Type B pancreatic cell (in vitro differentiated cells): ENCODE measurements around the gene C6orf52. TPM values are rescaled to one million over a fixed set of nuclear protein-coding genes. Genes with fewer than 3 reads are reported as not detected.
A peak's percentile ranks its signal among the peaks of the same experiment; 100 is the strongest.
"Not testable (repeated sequence)": the region's sequence is repeated elsewhere in the genome, so short reads cannot be mapped to it uniquely, and the experiment has no call there.

Experiments
- DNase-seq: peaks from one replicate; pipeline ENCODE4 v3.0.0; 2021; ENCODE audit warnings: mixed read lengths; ENCODE audit not compliant: unreplicated experiment; ENCODE audit errors: extremely low spot score
- H3K27ac Mint-ChIP-seq: 2 replicates; pipeline ENCODE4 v1.8.0; 2021; ENCODE audit warnings: mild to moderate bottlenecking, mixed read lengths
- H3K27me3 Mint-ChIP-seq: 2 replicates; pipeline ENCODE4 v1.8.0; 2021; ENCODE audit warnings: mixed read lengths
- H3K36me3 Mint-ChIP-seq: 2 replicates; pipeline ENCODE4 v1.8.0; 2021; ENCODE audit warnings: mixed read lengths
- H3K4me1 Mint-ChIP-seq: one replicate; pipeline ENCODE4 v1.8.0; 2021; ENCODE audit warnings: mixed read lengths; ENCODE audit not compliant: unreplicated experiment
- H3K4me3 Mint-ChIP-seq: 2 replicates; pipeline ENCODE4 v1.8.0; 2021; ENCODE audit warnings: mild to moderate bottlenecking, mixed read lengths
- H3K9me3 Mint-ChIP-seq: 2 replicates; pipeline ENCODE4 v1.8.0; 2021; ENCODE audit warnings: mixed read lengths
- CTCF ChIP-seq: fragments of 200-600 bp; sonication (generic); conservative IDR thresholded peaks from 2 replicates; pipeline ENCODE4 v1.5.0; 2021; ENCODE audit warnings: antibody characterized with exemption, mild to moderate bottlenecking
- total RNA-seq: library from RNA; stranded (reverse); gene quantifications from 2 replicates; pipeline ENCODE4 v1.2.1, GENCODE V29; 2021; ENCODE audit warnings: low replicate concordance

Gene C6orf52
- total RNA-seq, 1 donor from 2014 or later: 3.5 TPM

GRCh38 chr6:10668126-10668917 is 26.1 kb downstream of the C6orf52 start:
- no peaks in the 10 kb centered on the region for H3K4me1 Mint-ChIP-seq
- no peaks in the 10 kb centered on the region for H3K27me3 Mint-ChIP-seq
- DNase-seq: no peak
- no peak overlapping the region for H3K4me3 Mint-ChIP-seq
- H3K36me3 Mint-ChIP-seq: peaks cover 3% of the 10 kb centered on the region
- TF ChIP-seq CTCF: no peak
- peaks cover 6% of the 10 kb centered on the region for H3K9me3 Mint-ChIP-seq
- no peak overlapping the region for H3K27ac Mint-ChIP-seq

GRCh38 chr6:10665595-10665994 is 28.8 kb downstream of the C6orf52 start:
- H3K9me3 Mint-ChIP-seq, H3K27ac Mint-ChIP-seq, H3K27me3 Mint-ChIP-seq, DNase-seq, H3K36me3 Mint-ChIP-seq, H3K4me3 Mint-ChIP-seq, H3K4me1 Mint-ChIP-seq: not testable (repeated sequence)

- Mint-ChIP-seq H3K27ac (no peak overlapping the region), H3K36me3 (peaks cover 4% of the 10 kb centered on the region), H3K4me3 (no peak overlapping the region), H3K4me1 (no peaks in the 10 kb centered on the region), H3K27me3 (no peaks in the 10 kb centered on the region), H3K9me3 (peaks cover 6% of the 10 kb centered on the region)
- no peak for DNase-seq
- no peak for TF ChIP-seq CTCF
These were observed 31.7 kb downstream of the C6orf52 start for GRCh38 chr6:10662742-10663141.

GRCh38 chr6:10662207-10662606 is 32.2 kb downstream of the C6orf52 start:
- no peak for TF ChIP-seq CTCF
- DNase-seq: no peak
- no peaks in the 10 kb centered on the region for H3K27me3 Mint-ChIP-seq
- H3K4me3 Mint-ChIP-seq: no peak overlapping the region
- no peak overlapping the region for H3K27ac Mint-ChIP-seq
- no peaks in the 10 kb centered on the region for H3K4me1 Mint-ChIP-seq
- peaks cover 4% of the 10 kb centered on the region for H3K36me3 Mint-ChIP-seq
- peaks cover 6% of the 10 kb centered on the region for H3K9me3 Mint-ChIP-seq

- peak overlapping the region; percentile 67 for H3K27ac Mint-ChIP-seq
- H3K4me3 Mint-ChIP-seq: peak overlapping the region; percentile 89
- H3K9me3 Mint-ChIP-seq: not testable (repeated sequence)
These were observed 33.8 kb downstream of the C6orf52 start for GRCh38 chr6:10660431-10661191.

GRCh38 chr6:10659699-10660348 is 34.6 kb downstream of the C6orf52 start:
- Mint-ChIP-seq H3K27ac (peak overlapping the region; percentile 67), H3K9me3 (peaks cover 6% of the 10 kb centered on the region), H3K4me3 (peak overlapping the region; percentile 89), H3K27me3 (peaks cover 10% of the 10 kb centered on the region), H3K4me1 (no peaks in the 10 kb centered on the region), H3K36me3 (peaks cover 4% of the 10 kb centered on the region)
- TF ChIP-seq CTCF: no peak
- DNase-seq: peak; percentile 69

More at GRCh38 chr6:10660431-10661191, 33.8 kb downstream of the C6orf52 start:
- not testable (repeated sequence) for H3K27me3 Mint-ChIP-seq, DNase-seq, H3K36me3 Mint-ChIP-seq, H3K4me1 Mint-ChIP-seq
